ENCODE measurements around the gene SLC6A11.

SLC6A11 gene

DNA sequence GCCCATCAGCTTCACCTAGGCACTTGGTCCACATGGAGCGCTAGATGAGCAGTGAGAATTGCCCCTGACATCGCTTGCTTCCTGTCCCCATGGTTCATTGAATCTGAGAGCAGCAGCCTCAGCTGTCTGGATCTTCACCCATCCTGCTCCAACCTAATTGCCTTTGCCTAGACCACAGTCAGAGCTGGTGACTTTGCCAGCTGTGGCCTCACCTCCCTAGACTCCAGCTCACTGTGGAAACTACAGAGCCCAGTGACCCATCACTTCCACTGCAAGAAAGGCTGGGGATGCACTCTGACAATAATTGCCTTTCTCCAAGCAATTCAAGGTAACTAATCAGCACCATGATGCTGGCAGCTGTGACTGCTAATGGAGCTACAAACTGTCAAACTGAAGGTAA lies 145.9 kb downstream of the SLC6A11 start:
- H4K20me1 ChIP-seq (ENCODE audit: insufficient read depth) = no peaks in the 10 kb centered on the region
- H3K79me2 ChIP-seq (ENCODE audit: insufficient read depth, low read depth) = no peaks in the 10 kb centered on the region
- TF ChIP-seq, protein P1, sequence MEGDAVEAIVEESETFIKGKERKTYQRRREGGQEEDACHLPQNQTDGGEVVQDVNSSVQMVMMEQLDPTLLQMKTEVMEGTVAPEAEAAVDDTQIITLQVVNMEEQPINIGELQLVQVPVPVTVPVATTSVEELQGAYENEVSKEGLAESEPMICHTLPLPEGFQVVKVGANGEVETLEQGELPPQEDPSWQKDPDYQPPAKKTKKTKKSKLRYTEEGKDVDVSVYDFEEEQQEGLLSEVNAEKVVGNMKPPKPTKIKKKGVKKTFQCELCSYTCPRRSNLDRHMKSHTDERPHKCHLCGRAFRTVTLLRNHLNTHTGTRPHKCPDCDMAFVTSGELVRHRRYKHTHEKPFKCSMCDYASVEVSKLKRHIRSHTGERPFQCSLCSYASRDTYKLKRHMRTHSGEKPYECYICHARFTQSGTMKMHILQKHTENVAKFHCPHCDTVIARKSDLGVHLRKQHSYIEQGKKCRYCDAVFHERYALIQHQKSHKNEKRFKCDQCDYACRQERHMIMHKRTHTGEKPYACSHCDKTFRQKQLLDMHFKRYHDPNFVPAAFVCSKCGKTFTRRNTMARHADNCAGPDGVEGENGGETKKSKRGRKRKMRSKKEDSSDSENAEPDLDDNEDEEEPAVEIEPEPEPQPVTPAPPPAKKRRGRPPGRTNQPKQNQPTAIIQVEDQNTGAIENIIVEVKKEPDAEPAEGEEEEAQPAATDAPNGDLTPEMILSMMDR (conservative IDR thresholded peaks at IDR 0.05; ENCODE audit: low read depth, low read length) = no peak
- no peak overlapping the region for H3K9ac ChIP-seq
- no peaks in the 10 kb centered on the region for H3K27me3 ChIP-seq (ENCODE audit: insufficient read depth, low read depth)
- H3K4me1 ChIP-seq (ENCODE audit: low read depth, poor library complexity, severe bottlenecking) = no peaks in the 10 kb centered on the region
- H3K4me3 ChIP-seq (IDR thresholded peaks at IDR 0.05; ENCODE audit: insufficient read depth, low read depth, low read length) = no peak overlapping the region
- no peaks in the 10 kb centered on the region for H3K36me3 ChIP-seq (ENCODE audit: insufficient read depth)
- no peak overlapping the region for H2AFZ ChIP-seq (ENCODE audit: low read depth)
- no peak overlapping the region for H3K4me2 ChIP-seq
- no peak overlapping the region for H3K27ac ChIP-seq

DNA sequence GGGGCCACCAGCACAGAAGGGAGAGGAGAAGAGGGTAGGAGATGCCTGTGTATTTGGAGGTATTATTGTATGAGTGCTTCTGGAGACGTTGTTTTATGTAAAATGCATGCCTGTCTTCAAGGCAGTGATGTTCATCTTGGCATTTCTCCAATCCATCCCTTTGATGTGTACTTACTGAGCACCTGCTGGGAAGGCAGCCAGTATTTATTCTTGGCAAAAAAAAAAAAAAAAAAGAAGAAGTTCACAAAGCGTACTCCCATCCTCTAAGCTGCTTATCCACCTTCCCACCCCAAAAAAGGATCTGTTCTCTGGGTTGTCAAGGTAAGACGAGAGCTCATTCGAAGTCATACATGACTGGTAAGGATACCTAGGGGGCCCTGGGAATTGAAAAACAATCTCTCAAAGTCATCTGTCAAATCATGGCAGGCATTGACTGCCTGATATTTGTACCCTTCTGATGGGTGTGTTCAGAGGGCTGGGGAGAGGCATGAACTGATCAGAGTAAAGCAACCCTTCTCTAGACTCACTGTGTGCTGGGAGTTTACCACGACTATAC lies 146.5 kb downstream of the SLC6A11 start:
- H3K4me1 ChIP-seq (ENCODE audit: low read depth, poor library complexity, severe bottlenecking) = no peaks in the 10 kb centered on the region

DNA sequence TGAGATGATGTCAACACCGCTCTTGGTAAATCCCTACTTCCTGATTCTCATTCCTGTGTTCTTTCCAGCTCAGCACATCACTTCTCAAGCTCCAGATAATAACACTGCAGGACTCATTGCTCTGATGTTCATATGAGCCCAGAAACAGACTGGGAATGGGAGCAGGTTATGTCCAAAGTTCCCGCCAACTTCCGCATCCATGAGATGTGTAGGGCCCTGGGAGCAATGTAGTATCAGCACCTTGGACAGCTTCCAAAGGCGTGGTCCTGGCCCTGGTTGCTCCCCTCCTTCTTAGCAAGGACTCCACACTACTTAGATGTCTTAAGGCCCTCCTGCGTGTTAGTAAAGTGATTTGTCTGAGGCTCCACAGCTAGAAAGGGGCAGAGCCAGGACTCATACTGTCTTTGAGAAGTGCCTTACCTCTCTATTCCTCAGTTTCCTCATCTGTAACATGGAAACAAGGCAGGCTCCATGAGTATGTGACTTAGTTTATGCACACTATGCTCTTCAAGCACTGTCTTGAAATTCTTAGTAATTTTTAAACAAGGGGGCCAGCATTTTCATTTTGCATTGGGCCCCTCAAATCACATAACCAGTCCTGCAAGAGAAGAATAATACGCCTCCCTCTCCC lies 148.6 kb downstream of the SLC6A11 start:
- Histone ChIP-seq H3K9ac (no peak overlapping the region), H2AFZ (ENCODE audit: low read depth) (no peak overlapping the region), H3K4me3 (IDR thresholded peaks at IDR 0.05; ENCODE audit: insufficient read depth, low read depth, low read length) (no peak overlapping the region), H3K36me3 (ENCODE audit: insufficient read depth) (no peaks in the 10 kb centered on the region), H3K27me3 (ENCODE audit: insufficient read depth, low read depth) (no peaks in the 10 kb centered on the region), H3K79me2 (ENCODE audit: insufficient read depth, low read depth) (no peaks in the 10 kb centered on the region), H4K20me1 (ENCODE audit: insufficient read depth) (no peaks in the 10 kb centered on the region), H3K4me2 (no peak overlapping the region), H3K27ac (no peak overlapping the region), H3K4me1 (ENCODE audit: low read depth, poor library complexity, severe bottlenecking) (no peaks in the 10 kb centered on the region)
- TF ChIP-seq, protein P1 (conservative IDR thresholded peaks at IDR 0.05; ENCODE audit: low read depth, low read length) = no peak

More for the DNA sequence above, 146.5 kb downstream of the SLC6A11 start:
- no peaks in the 10 kb centered on the region for H3K79me2 ChIP-seq (ENCODE audit: insufficient read depth, low read depth)
- H3K4me3 ChIP-seq (IDR thresholded peaks at IDR 0.05; ENCODE audit: insufficient read depth, low read depth, low read length) = no peak overlapping the region
- H3K36me3 ChIP-seq (ENCODE audit: insufficient read depth) = no peaks in the 10 kb centered on the region
- H3K27me3 ChIP-seq (ENCODE audit: insufficient read depth, low read depth) = no peaks in the 10 kb centered on the region
- H2AFZ ChIP-seq (ENCODE audit: low read depth) = no peak overlapping the region
- TF ChIP-seq, protein P1 (conservative IDR thresholded peaks at IDR 0.05; ENCODE audit: low read depth, low read length) = no peak
- no peak overlapping the region for H3K4me2 ChIP-seq
- H3K27ac ChIP-seq = no peak overlapping the region
- H4K20me1 ChIP-seq (ENCODE audit: insufficient read depth) = no peaks in the 10 kb centered on the region
- H3K9ac ChIP-seq = no peak overlapping the region

DNA sequence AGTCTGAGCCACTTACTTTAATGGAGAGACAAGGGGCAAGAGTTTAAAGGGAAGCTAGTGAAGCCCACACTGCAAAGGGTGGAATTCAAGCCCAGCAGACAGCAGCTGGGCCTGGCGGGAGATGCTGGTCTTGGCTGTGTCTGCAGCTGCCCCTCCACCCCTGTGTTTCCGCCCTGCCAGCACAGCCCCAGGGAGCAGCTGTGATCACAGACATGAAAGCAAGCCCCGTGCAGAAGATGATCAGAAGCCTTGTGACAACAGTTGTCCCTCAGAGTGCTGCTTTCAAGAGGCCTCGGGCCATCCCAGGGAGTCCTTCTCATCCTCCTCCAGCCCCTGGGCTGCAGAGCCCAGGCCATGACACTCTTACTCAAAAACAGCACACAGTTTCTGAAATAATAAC lies 152.4 kb downstream of the SLC6A11 start:
- Histone ChIP-seq H3K36me3 (ENCODE audit: insufficient read depth) (no peaks in the 10 kb centered on the region), H3K79me2 (ENCODE audit: insufficient read depth, low read depth) (no peaks in the 10 kb centered on the region), H3K4me1 (ENCODE audit: low read depth, poor library complexity, severe bottlenecking) (no peaks in the 10 kb centered on the region), H3K4me2 (no peak overlapping the region), H4K20me1 (ENCODE audit: insufficient read depth) (no peaks in the 10 kb centered on the region), H3K27ac (no peak overlapping the region), H2AFZ (ENCODE audit: low read depth) (no peak overlapping the region), H3K4me3 (IDR thresholded peaks at IDR 0.05; ENCODE audit: insufficient read depth, low read depth, low read length) (no peak overlapping the region), H3K27me3 (ENCODE audit: insufficient read depth, low read depth) (no peaks in the 10 kb centered on the region), H3K9ac (no peak overlapping the region)
- TF ChIP-seq, protein P1 (conservative IDR thresholded peaks at IDR 0.05; ENCODE audit: low read depth, low read length) = no peak

Data from KMS-11 (cell line).